ENCODE data around the gene ZNF668. TPM values are rescaled to one million over a fixed set of nuclear protein-coding genes. Genes with fewer than 3 reads are reported as not detected.

Gene ZNF668
- total and polyA plus RNA-seq, 7 donors, result 4.8 to 12.5 (median 6.4) TPM

- peak; percentile 60 to 83 for TF ChIP-seq POLR2A (IDR thresholded peaks at IDR 0.05)
- no peak for TF ChIP-seq CTCF (IDR thresholded peaks at IDR 0.05)
- peak in 3 of 4 donors; percentile 27 to 72 (median 38) for TF ChIP-seq EP300 (IDR thresholded peaks at IDR 0.05)
- TF ChIP-seq POLR2AphosphoS5 (IDR thresholded peaks at IDR 0.05), result peak; percentile 89 to 98 (median 95)
- WGBS, 2 donors, result 0% methylated on average over 68 of the region's 68 CpGs
- Histone ChIP-seq H3K27me3 (no peaks in the 10 kb centered on the region), H3K4me3 (peak within 1 kb of the TSS; percentile 67 to 97 (median 90)), H3K9me3 (no peaks in the 10 kb centered on the region), H3K4me1 (peaks cover 0 to 31% (median 21%) of the 10 kb centered on the region in 4 donors), H3K36me3 (peaks cover 12 to 40% (median 29%) of the 10 kb centered on the region in 4 donors), H3K27ac (peak within 1 kb of the TSS; percentile 92 to 98 (median 96))
- intact Hi-C loops (cut with DNase I), result loop anchor here (1.0 to 10.0 kb wide), 2 partner anchors 25 to 337 kb away; partner anchors contain the start of gene ARMC5
- DNase-seq, result peak; percentile 99
Measured at GRCh38 chr16:31117384-31118222, 43.6 kb upstream of the ZNF668 start, which contains the start of gene KAT8. Gene KAT8 (plus strand): TSS chr16:31117664. CDS start chr16:31117682, 18 bp downstream.

DNA sequence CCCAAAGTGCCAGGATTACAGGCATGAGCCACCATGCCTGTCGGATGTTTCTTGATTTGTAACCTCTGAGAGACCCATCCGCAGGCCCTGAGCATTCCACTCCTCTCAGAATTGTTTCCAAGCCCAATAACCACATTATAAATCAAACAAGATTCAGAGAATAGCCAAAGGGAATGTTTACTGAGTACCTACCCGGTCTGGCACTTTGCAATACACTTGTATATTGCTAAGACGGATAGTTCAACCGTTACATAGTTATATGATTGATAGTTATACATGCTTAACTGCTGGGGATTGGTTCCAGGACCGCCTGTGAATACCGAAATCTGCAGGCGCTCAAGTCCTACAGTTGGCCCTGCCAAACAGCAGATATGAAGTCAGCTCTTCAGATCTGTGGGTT lies 40.4 kb upstream of the ZNF668 start:
- H3K4me3 ChIP-seq, result no peak overlapping the region
- peak in 3 of 4 donors; percentile 15 to 62 (median 61) for TF ChIP-seq POLR2AphosphoS5 (IDR thresholded peaks at IDR 0.05)
- no peak for TF ChIP-seq POLR2A (IDR thresholded peaks at IDR 0.05)
- no peak for TF ChIP-seq EP300 (IDR thresholded peaks at IDR 0.05)
- DNase-seq, result peak; percentile 75
- H3K36me3 ChIP-seq, result peaks cover 14 to 40% (median 25%) of the 10 kb centered on the region in 4 donors
- no peaks in the 10 kb centered on the region for H3K27me3 ChIP-seq
- H3K9me3 ChIP-seq, result no peaks in the 10 kb centered on the region
- peak overlapping the region; percentile 44 to 92 (median 53) for H3K27ac ChIP-seq
- H3K4me1 ChIP-seq, result peaks cover 0 to 34% (median 26%) of the 10 kb centered on the region in 4 donors
- WGBS, 2 donors, result 39 to 76% methylated on average over 8 of the region's 8 CpGs
- intact Hi-C loops (cut with DNase I), result loop anchor here (10.0 kb wide), 1 partner anchor 340 kb away; the partner anchor contains the start of gene ARMC5

GRCh38 chr16:31113121-31114120 lies 39.4 kb upstream of the ZNF668 start:
- intact Hi-C loops (cut with DNase I), result loop anchor here (10.0 kb wide), 1 partner anchor 341 kb away; the partner anchor contains the start of gene ARMC5
- no peak for DNase-seq
- no peak overlapping the region for H3K4me3 ChIP-seq
- no peaks in the 10 kb centered on the region for H3K27me3 ChIP-seq
- H3K27ac ChIP-seq, result peak overlapping the region; percentile 44 to 92 (median 53)
- peaks cover 14 to 38% (median 26%) of the 10 kb centered on the region in 4 donors for H3K36me3 ChIP-seq
- 68% methylated on average over 5 of the region's 5 CpGs for WGBS, 2 donors
- H3K4me1 ChIP-seq, result peaks cover 0 to 33% (median 26%) of the 10 kb centered on the region in 4 donors
- H3K9me3 ChIP-seq, result no peaks in the 10 kb centered on the region
- no peak for TF ChIP-seq POLR2A (IDR thresholded peaks at IDR 0.05)
- TF ChIP-seq CTCF (IDR thresholded peaks at IDR 0.05), result no peak
- no peak for TF ChIP-seq POLR2AphosphoS5 (IDR thresholded peaks at IDR 0.05)
- TF ChIP-seq EP300 (IDR thresholded peaks at IDR 0.05), result no peak

DNA sequence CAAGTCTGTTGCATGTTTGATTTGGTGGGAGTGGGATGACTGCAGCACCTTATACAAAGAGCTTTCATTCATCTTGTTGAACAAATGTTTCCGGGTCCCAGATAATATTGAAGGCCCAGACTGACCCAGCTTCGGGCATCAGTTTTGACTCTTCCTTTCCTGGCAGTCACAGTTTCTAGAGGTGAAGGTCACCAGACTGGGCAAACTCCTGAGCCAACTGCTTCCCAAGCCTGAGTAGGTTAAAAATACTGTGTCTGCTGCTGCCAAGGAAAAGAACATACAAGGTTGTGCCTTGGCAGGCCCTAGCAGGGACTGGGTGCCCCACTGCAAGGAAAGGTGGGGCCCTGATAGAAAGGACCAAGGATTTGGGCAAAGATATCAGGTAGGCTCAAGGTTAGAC lies 38.7 kb upstream of the ZNF668 start:
- intact Hi-C loops (cut with DNase I), result loop anchor here (10.0 kb wide), 1 partner anchor 342 kb away; the partner anchor contains the start of gene ARMC5

More for the DNA sequence above, 38.7 kb upstream of the ZNF668 start:
- TF ChIP-seq CTCF (IDR thresholded peaks at IDR 0.05) (no peak), POLR2A (IDR thresholded peaks at IDR 0.05) (no peak), EP300 (IDR thresholded peaks at IDR 0.05) (no peak), POLR2AphosphoS5 (IDR thresholded peaks at IDR 0.05) (no peak)
- DNase-seq, result no peak
- H3K27ac ChIP-seq, result peak overlapping the region; percentile 35 to 92 (median 47)
- H3K4me3 ChIP-seq, result no peak overlapping the region
- H3K27me3 ChIP-seq, result no peaks in the 10 kb centered on the region
- WGBS, 2 donors, result 89 to 91% methylated on average over 2 of the region's 2 CpGs
- peaks cover 14 to 38% (median 26%) of the 10 kb centered on the region in 4 donors for H3K36me3 ChIP-seq
- H3K4me1 ChIP-seq, result peaks cover 0 to 34% (median 25%) of the 10 kb centered on the region in 4 donors
- H3K9me3 ChIP-seq, result no peaks in the 10 kb centered on the region

Data from sigmoid colon (tissue), 7 donors.